Calu3 (cell line): ENCODE data around the gene TRAPPC6A. TPM values are rescaled to one million over a fixed set of nuclear protein-coding genes. Genes with fewer than 3 reads are reported as not detected.
"Not testable (repeated sequence)": the region's sequence is repeated elsewhere in the genome, so short reads cannot be mapped to it uniquely, and the experiment has no call there.

ENCODE experiments used
- BruUV-seq: library from RNA; stranded (reverse); fragments of 400-500 nt; replicated peaks from 2 replicates; lab custom pipeline; 2021; lab: Mats Ljungman, UMichigan
- CTCF ChIA-PET: fragments of 300-600 bp; sonication (Branson Sonifier 250); formaldehyde crosslinking; loops from one replicate; lab custom pipeline; 2022; ENCODE audit warnings: antibody characterized with exemption; lab: Charles Lee
- DNase-seq: peaks from one replicate; pipeline ENCODE4 v3.0.0; 2022
- H3K27ac Mint-ChIP-seq: one replicate; pipeline ENCODE4 v1.8.0; 2022; ENCODE audit warnings: mixed read lengths; ENCODE audit not compliant: unreplicated experiment
- H3K27me3 Mint-ChIP-seq: one replicate; pipeline ENCODE4 v1.8.0; 2022; ENCODE audit warnings: mixed read lengths; ENCODE audit not compliant: unreplicated experiment
- H3K36me3 Mint-ChIP-seq: one replicate; pipeline ENCODE4 v1.8.0; 2022; ENCODE audit warnings: mild to moderate bottlenecking, moderate library complexity, mixed read lengths; ENCODE audit not compliant: insufficient read depth, unreplicated experiment
- H3K4me1 Mint-ChIP-seq: one replicate; pipeline ENCODE4 v1.8.0; 2022; ENCODE audit warnings: mild to moderate bottlenecking, low read depth, mixed read lengths; ENCODE audit not compliant: unreplicated experiment
- H3K4me3 Mint-ChIP-seq: one replicate; pipeline ENCODE4 v1.8.0; 2022; ENCODE audit warnings: mild to moderate bottlenecking, low read depth, moderate library complexity, mixed read lengths; ENCODE audit not compliant: unreplicated experiment
- H3K9me3 Mint-ChIP-seq: one replicate; pipeline ENCODE4 v1.8.0; 2022; ENCODE audit warnings: low read depth, mixed read lengths; ENCODE audit not compliant: unreplicated experiment
- intact Hi-C: fragments of 100-400 bp; cut with micrococcal nuclease; formaldehyde crosslinking; loops from one replicate; pipeline ENCODE4 v1.10.0; 2022; ENCODE audit not compliant: unreplicated experiment
- total RNA-seq: library from RNA; stranded (reverse); gene quantifications from 2 replicates; pipeline ENCODE4 v1.2.3, GENCODE V29; 2022
- TF ChIP-seq, protein P1 (sequence below): fragments of 200-600 bp; IDR thresholded peaks from one replicate; pipeline ENCODE4 v1.8.0; 2022; ENCODE audit warnings: antibody characterized with exemption; ENCODE audit not compliant: unreplicated experiment

Gene TRAPPC6A
- total RNA-seq, 1 experiment from 2014 or later = 55.7 TPM

DNA sequence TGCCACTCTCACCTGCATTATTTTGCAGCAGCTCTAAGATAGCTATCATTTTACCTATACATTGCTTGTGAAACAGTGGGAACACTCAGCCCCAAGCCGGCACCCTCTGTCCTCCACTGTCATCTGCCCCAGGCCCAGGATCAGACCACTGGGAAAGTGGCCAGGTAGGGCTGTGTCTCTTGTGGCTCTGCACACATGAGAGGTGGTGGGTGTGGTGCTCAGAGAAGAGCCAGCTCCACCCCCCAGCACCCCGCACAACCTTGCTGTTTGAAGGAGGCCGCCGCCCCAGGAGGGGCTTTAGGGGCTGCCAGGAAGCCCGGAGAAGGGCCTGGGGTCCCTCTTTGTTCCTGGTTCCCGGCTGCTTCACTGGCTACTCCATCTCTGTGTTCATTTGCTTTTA, 58.5 kb downstream of the TRAPPC6A start:
- Mint-ChIP-seq H3K9me3 (no peaks in the 10 kb centered on the region), H3K36me3 (peaks cover 23% of the 10 kb centered on the region), H3K4me1 (peaks cover 51% of the 10 kb centered on the region), H3K27me3 (no peaks in the 10 kb centered on the region), H3K27ac (no peak overlapping the region), H3K4me3 (no peak overlapping the region)
- no TSS peak for BruUV-seq
- DNase-seq = no peak
- CTCF ChIA-PET = no interaction called here
- TF ChIP-seq, protein P1, sequence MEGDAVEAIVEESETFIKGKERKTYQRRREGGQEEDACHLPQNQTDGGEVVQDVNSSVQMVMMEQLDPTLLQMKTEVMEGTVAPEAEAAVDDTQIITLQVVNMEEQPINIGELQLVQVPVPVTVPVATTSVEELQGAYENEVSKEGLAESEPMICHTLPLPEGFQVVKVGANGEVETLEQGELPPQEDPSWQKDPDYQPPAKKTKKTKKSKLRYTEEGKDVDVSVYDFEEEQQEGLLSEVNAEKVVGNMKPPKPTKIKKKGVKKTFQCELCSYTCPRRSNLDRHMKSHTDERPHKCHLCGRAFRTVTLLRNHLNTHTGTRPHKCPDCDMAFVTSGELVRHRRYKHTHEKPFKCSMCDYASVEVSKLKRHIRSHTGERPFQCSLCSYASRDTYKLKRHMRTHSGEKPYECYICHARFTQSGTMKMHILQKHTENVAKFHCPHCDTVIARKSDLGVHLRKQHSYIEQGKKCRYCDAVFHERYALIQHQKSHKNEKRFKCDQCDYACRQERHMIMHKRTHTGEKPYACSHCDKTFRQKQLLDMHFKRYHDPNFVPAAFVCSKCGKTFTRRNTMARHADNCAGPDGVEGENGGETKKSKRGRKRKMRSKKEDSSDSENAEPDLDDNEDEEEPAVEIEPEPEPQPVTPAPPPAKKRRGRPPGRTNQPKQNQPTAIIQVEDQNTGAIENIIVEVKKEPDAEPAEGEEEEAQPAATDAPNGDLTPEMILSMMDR = no peak
- intact Hi-C loops = no loop called here

DNA sequence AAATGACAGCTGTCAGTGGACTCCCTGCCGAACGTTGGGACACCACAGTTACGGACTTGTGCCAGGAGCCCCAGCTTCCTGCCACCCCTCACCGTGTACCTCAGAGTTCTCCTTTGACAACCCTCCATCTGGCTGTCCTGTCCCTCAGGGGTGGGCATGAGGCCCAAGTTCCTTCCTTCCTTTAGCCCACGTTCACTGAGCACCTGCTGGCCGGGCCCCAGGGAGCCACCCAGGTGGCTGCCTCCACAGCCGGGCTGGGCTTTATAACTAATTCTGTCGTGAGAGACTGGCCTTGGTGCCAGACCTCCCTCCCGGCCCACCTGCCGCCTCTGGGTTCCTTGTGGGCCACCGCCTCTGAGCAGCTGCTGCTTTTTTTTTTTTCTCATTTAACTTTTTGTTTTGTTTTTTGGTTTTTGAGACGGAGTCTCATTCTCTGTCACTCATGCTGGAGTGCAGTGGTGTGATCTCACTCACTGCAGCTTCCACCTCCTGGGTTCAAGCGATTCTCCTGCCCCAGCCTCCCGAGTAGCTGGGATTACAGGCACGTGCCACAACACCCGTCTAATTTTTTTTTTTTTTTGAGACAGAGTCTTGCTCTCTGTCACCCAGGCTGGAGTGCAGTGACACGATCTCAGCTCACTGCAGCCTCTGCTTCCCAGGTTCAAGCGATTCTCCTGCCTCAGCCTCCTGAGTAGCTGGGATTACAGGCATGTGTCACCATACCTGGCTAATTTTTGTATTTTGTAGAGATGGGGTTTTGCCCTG, 59.3 kb downstream of the TRAPPC6A start:
- H3K9me3 Mint-ChIP-seq, DNase-seq, BruUV-seq, intact Hi-C loops, H3K27me3 Mint-ChIP-seq, H3K27ac Mint-ChIP-seq, H3K4me3 Mint-ChIP-seq: not testable (repeated sequence)
- H3K36me3 Mint-ChIP-seq = peaks cover 23% of the 10 kb centered on the region
- CTCF ChIA-PET = interaction anchor here (0.7 kb wide), 1 partner anchor 1092 kb away, joined by 4 read pairs; no protein-coding TSS in a partner anchor
- H3K4me1 Mint-ChIP-seq = peaks cover 49% of the 10 kb centered on the region

DNA sequence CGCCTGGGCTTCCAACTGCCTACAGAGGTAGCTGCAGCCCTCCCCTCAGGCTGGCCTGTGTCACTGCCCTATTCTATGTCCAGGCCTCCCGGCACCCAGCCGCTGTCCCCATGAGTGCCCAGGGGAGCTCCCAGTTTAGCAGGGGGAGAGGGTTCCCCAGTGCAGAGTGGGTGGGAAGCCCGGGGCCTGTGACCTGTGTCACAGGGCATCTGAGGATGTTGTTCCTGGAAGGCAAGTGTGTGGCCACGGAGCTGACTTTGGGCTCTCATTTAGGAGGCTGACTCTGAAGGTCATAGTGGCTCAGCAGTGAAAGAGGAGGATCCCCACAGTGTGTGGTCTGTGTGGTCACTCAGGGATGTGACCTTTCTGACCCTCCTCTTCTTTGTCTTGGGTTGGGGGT, 59.9 kb downstream of the TRAPPC6A start:
- no peak for DNase-seq
- no peak overlapping the region for H3K27ac Mint-ChIP-seq
- H3K4me1 Mint-ChIP-seq = peaks cover 49% of the 10 kb centered on the region
- no peak overlapping the region for H3K4me3 Mint-ChIP-seq
- BruUV-seq = no TSS peak
- H3K27me3 Mint-ChIP-seq = no peaks in the 10 kb centered on the region
- no peaks in the 10 kb centered on the region for H3K9me3 Mint-ChIP-seq
- TF ChIP-seq, protein P1 = no peak
- H3K36me3 Mint-ChIP-seq = peaks cover 23% of the 10 kb centered on the region
- CTCF ChIA-PET = interaction anchor here (0.8 kb wide), 1 partner anchor 9 kb away, joined by 4 read pairs; no protein-coding TSS in a partner anchor
- intact Hi-C loops = no loop called here

DNA sequence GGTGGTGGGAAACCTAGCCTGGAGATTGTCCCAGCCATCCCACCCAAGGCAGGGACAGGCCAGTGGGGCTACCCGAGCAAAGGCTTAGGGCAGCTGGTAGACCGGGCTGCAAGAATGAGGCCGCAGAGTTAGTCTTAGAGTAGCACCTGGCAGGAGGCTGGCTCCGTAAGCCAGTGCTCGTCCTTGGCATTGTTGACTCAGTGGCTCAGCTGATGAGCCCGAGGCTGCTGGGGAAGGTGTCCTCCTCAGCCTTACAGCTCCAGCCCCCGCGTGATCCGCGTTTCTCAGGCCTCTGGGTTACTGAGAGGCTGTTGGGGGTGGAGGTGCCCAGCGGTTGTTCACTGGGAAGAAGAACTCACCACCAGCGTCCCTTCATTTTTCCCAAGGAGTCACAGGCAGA, 60.4 kb downstream of the TRAPPC6A start:
- Mint-ChIP-seq H3K27me3 (no peaks in the 10 kb centered on the region), H3K36me3 (peaks cover 23% of the 10 kb centered on the region), H3K9me3 (no peaks in the 10 kb centered on the region), H3K4me1 (peaks cover 49% of the 10 kb centered on the region), H3K4me3 (no peak overlapping the region), H3K27ac (no peak overlapping the region)
- intact Hi-C loops = no loop called here
- TF ChIP-seq, protein P1 = no peak
- CTCF ChIA-PET = interaction anchor here (0.8 kb wide), 2 partner anchors 9 to 96 kb away, joined by 3 to 4 read pairs; no protein-coding TSS in a partner anchor
- no TSS peak for BruUV-seq
- DNase-seq = no peak

DNA sequence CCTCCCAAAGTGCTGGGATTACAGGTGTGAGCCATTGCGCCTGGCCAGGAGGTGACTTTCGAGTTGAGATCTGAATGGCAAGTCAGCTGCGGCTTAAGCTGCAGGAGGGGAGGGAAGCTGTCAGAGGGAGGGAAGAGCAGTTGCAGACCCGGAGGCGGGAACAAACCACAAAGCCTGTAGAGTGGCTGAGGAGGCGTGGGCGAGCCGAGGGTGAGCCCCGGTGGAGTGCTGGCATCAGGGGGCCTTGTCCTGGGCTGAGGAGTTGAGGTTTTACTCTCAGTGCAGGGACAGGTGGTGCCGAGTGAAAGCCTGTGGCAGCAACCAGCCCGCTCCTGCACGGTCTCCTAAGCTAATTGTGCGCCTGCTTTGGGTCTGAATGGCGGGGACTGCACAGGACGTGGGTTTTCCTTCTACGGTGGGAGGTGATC, 60.9 kb downstream of the TRAPPC6A start:
- Mint-ChIP-seq H3K36me3 (peaks cover 23% of the 10 kb centered on the region), H3K27me3 (no peaks in the 10 kb centered on the region), H3K9me3 (no peaks in the 10 kb centered on the region), H3K27ac (no peak overlapping the region), H3K4me1 (peaks cover 49% of the 10 kb centered on the region), H3K4me3 (no peak overlapping the region)
- TF ChIP-seq, protein P1 = no peak
- intact Hi-C loops = no loop called here
- DNase-seq = no peak
- BruUV-seq = no TSS peak
- CTCF ChIA-PET = interaction anchor here (0.8 kb wide), 1 partner anchor 97 kb away, joined by 3 read pairs; no protein-coding TSS in a partner anchor
